Measurements from ENCODE around the gene PECR.
A peak's percentile ranks its signal among the peaks of the same experiment; 100 is the strongest.
"Not testable (repeated sequence)": the region's sequence is repeated elsewhere in the genome, so short reads cannot be mapped to it uniquely, and the experiment has no call there.

PECR gene

GRCh38 chr2:216002693-216003092, 78.9 kb downstream of the PECR start:
- no peak for DNase-seq
- TF ChIP-seq GATA1 (IDR thresholded peaks at IDR 0.05; ENCODE audit: low read depth, low read length) (no peak), POLR2A (IDR thresholded peaks at IDR 0.05; ENCODE audit: low read length) (no peak)

- DNase-seq, result peak; percentile 49 to 63
- TF ChIP-seq POLR2A (IDR thresholded peaks at IDR 0.05; ENCODE audit: low read length) (peak; percentile 10), GATA1 (IDR thresholded peaks at IDR 0.05; ENCODE audit: low read depth, low read length) (no peak)
These were observed 79.4 kb downstream of the PECR start for GRCh38 chr2:216002101-216002678.

GRCh38 chr2:216001216-216002100, 80.2 kb downstream of the PECR start:
- no peak for TF ChIP-seq POLR2A (IDR thresholded peaks at IDR 0.05; ENCODE audit: low read length)
- no peak for TF ChIP-seq GATA1 (IDR thresholded peaks at IDR 0.05; ENCODE audit: low read depth, low read length)
- peak; percentile 31 to 40 for DNase-seq

GRCh38 chr2:215998636-215999035, 83.0 kb downstream of the PECR start:
- no peak for DNase-seq
- TF ChIP-seq POLR2A (IDR thresholded peaks at IDR 0.05; ENCODE audit: low read length), result no peak

GRCh38 chr2:215997219-215997618, 84.4 kb downstream of the PECR start:
- TF ChIP-seq GATA1 (IDR thresholded peaks at IDR 0.05; ENCODE audit: low read depth, low read length) (no peak), POLR2A (IDR thresholded peaks at IDR 0.05; ENCODE audit: low read length) (no peak)
- DNase-seq, result peak in 1 of 2 experiments; percentile 10

- TF ChIP-seq GATA1 (IDR thresholded peaks at IDR 0.05; ENCODE audit: low read depth, low read length) (no peak), POLR2A (IDR thresholded peaks at IDR 0.05; ENCODE audit: low read length) (no peak)
- no peak for DNase-seq
These were observed 86.7 kb downstream of the PECR start for GRCh38 chr2:215994911-215995310.

- not testable (repeated sequence) for DNase-seq
These were observed 92.9 kb downstream of the PECR start for GRCh38 chr2:215988556-215989207.
